Measurements from ENCODE around the gene KLHL40.

DNA sequence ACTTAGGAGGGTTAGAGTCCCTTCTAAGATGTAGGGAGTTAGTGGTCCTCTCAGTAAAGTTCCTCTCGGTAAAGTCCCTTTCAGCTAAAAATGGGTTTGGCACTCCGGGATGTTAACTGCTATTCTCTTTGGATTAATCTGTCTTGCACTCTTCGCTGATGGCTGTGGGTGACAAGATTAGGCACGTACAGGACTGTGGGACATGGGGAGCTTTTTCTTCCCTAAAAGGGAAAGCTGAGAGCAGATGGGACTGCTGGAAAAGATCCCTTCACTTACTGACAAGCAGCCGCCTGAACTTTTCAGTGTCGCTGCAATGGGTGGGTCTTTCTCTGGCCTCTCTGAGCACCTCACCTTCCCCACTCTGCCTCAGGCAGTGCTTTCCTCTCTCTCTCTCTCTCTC lies 33.7 kb downstream of the KLHL40 start:
- no peak for TF ChIP-seq POLR2A (IDR thresholded peaks at IDR 0.05; ENCODE audit: low read length)
- TF ChIP-seq GATA1 (IDR thresholded peaks at IDR 0.05; ENCODE audit: low read depth, low read length), result no peak

All from erythroblast (primary cell).